Activated T-helper 1 cell treated with anti-CD3 and anti-CD28 coated beads, Interleukin-2, amount 50 U/mL, for 16 hours (primary cell): ENCODE data around the gene EPS15.
A peak's percentile ranks its signal among the peaks of the same experiment; 100 is the strongest.

ENCODE experiments used
- DNase-seq, 2 donors: peaks; one replicate each; pipeline ENCODE4 v3.0.0-alpha.2; 2020; ENCODE audit warnings: low read depth in 1 of 2, low spot score in 1 of 2

The EPS15 gene

GRCh38 chr1:51515982-51516648 lies 3.0 kb downstream of the EPS15 start:
- DNase-seq: no peak

- no peak for DNase-seq
These were observed 3.6 kb downstream of the EPS15 start for GRCh38 chr1:51515312-51515960.

- no peak for DNase-seq
These were observed 4.3 kb downstream of the EPS15 start for GRCh38 chr1:51514733-51515132.

- DNase-seq: no peak
These were observed 6.5 kb downstream of the EPS15 start for GRCh38 chr1:51512606-51513005.

- no peak for DNase-seq
These were observed 6.9 kb downstream of the EPS15 start for GRCh38 chr1:51512120-51512519.

- DNase-seq: no peak
These were observed 9.3 kb downstream of the EPS15 start for GRCh38 chr1:51509773-51510172.

GRCh38 chr1:51506537-51506936 lies 12.5 kb downstream of the EPS15 start:
- DNase-seq: no peak

GRCh38 chr1:51504806-51505525 lies 14.1 kb downstream of the EPS15 start:
- DNase-seq: no peak

GRCh38 chr1:51501218-51501630 lies 17.8 kb downstream of the EPS15 start:
- DNase-seq: peak in 1 of 2 donors; percentile 7

- DNase-seq: no peak
These were observed 19.4 kb downstream of the EPS15 start for GRCh38 chr1:51499694-51500093.

- DNase-seq: no peak
These were observed 20.1 kb downstream of the EPS15 start for GRCh38 chr1:51498924-51499323.

- DNase-seq: no peak
These were observed 21.7 kb downstream of the EPS15 start for GRCh38 chr1:51497340-51497739.

- DNase-seq: no peak
These were observed 24.8 kb downstream of the EPS15 start for GRCh38 chr1:51494138-51494830.

- no peak for DNase-seq
These were observed 27.7 kb downstream of the EPS15 start for GRCh38 chr1:51491166-51491981.

GRCh38 chr1:51489472-51489871 lies 29.6 kb downstream of the EPS15 start:
- no peak for DNase-seq

GRCh38 chr1:51488372-51489050 lies 30.6 kb downstream of the EPS15 start:
- no peak for DNase-seq

- DNase-seq: no peak
These were observed 31.4 kb downstream of the EPS15 start for GRCh38 chr1:51487628-51488027.

- no peak for DNase-seq
These were observed 34.5 kb downstream of the EPS15 start for GRCh38 chr1:51484591-51484990.

- no peak for DNase-seq
These were observed 36.2 kb downstream of the EPS15 start for GRCh38 chr1:51482881-51483280.
